Endothelial cell of umbilical vein (primary cell): ENCODE measurements around the gene NUMBL. TPM values are rescaled to one million over a fixed set of nuclear protein-coding genes. Genes with fewer than 3 reads are reported as not detected.

Source experiments
- BruUV-seq: library from RNA; stranded (reverse); fragments of 400-500 nt; replicated peaks from 2 replicates; lab custom pipeline; 2021; lab: Mats Ljungman, UMichigan
- CTCF ChIA-PET: fragments of 300-600, 350-600 bp; sonication (Branson Sonifier 250); formaldehyde crosslinking; loops from one replicate; lab custom pipeline; 2021; ENCODE audit warnings: antibody characterized with exemption, inconsistent platforms; lab: Charles Lee
- POLR2A ChIA-PET: fragments of 300-600, 350-600 bp; sonication (Branson Sonifier 250); formaldehyde crosslinking; loops from one replicate; lab custom pipeline; 2021; ENCODE audit warnings: antibody characterized with exemption, inconsistent platforms; lab: Charles Lee
- DNase-seq: peaks from one replicate; pipeline ENCODE4 v3.0.0-alpha.2; 2011; ENCODE audit warnings: low read depth, low spot score
- FAIRE-seq: peaks from 2 replicates; lab custom pipeline; 2011; peaks lifted over from hg19 to GRCh38; lab: Jason Lieb, UNC
- H2AFZ ChIP-seq: 2 replicates; pipeline ENCODE4 v1.6.0; 2012; ENCODE audit warnings: low read depth, low read length, control low read depth, inconsistent platforms
- H3K27ac ChIP-seq: 2 replicates; pipeline ENCODE4 v1.5.1; 2011; ENCODE audit warnings: low read depth, mild to moderate bottlenecking, control low read depth, low read length, moderate library complexity; ENCODE audit not compliant: insufficient read depth
- H3K27me3 ChIP-seq, 2 experiments: 2 replicates each; pipeline versions ENCODE4 v1.6.0 to v1.6.1; 2011; ENCODE audit warnings: low read length in 2 of 2, mixed read lengths in 1 of 2; ENCODE audit not compliant: control insufficient read depth in 2 of 2, insufficient read depth in 2 of 2
- H3K36me3 ChIP-seq, 2 experiments: 2 replicates in 1 of 2; 3 replicates in 1 of 2; pipeline ENCODE4 v1.5.1; 2011; ENCODE audit warnings: low read length in 2 of 2, mild to moderate bottlenecking in 1 of 2, moderate library complexity in 1 of 2; ENCODE audit not compliant: control insufficient read depth in 2 of 2, insufficient read depth in 2 of 2; ENCODE audit errors: extremely low read depth in 1 of 2
- H3K4me1 ChIP-seq: 3 replicates; pipeline ENCODE4 v1.5.1; 2011; ENCODE audit warnings: mild to moderate bottlenecking, low read length; ENCODE audit not compliant: control insufficient read depth, insufficient read depth; ENCODE audit errors: extremely low read depth
- H3K4me2 ChIP-seq: 2 replicates; pipeline ENCODE4 v1.6.1; 2011; ENCODE audit warnings: low read length, control low read depth, mixed read lengths; ENCODE audit not compliant: insufficient read depth
- H3K4me3 ChIP-seq, 3 experiments: fragments of 200-600 bp in 1 of 3; sonication (generic), shearing (Covaris generic) in 1 of 3; replicated peaks in 1 of 3; 2 replicates each; pipeline ENCODE4 v1.5.1; 2011 to 2016; ENCODE audit warnings: control low read depth in 3 of 3, low read length in 3 of 3, mild to moderate bottlenecking in 2 of 3, inconsistent platforms in 1 of 3, low read depth in 1 of 3, moderate library complexity in 1 of 3; ENCODE audit not compliant: insufficient read depth in 1 of 3
- H3K79me2 ChIP-seq: 2 replicates; pipeline ENCODE4 v1.6.0; 2012; ENCODE audit warnings: low read length, inconsistent platforms; ENCODE audit not compliant: control insufficient read depth, insufficient read depth
- H3K9ac ChIP-seq: replicated peaks from 2 replicates; pipeline ENCODE3; 2011; ENCODE audit warnings: low read length, control low read depth; ENCODE audit not compliant: insufficient read depth; ENCODE audit errors: extremely low read depth
- H3K9me1 ChIP-seq: replicated peaks from 3 replicates; pipeline ENCODE4 v1.6.0; 2011; ENCODE audit warnings: mild to moderate bottlenecking, low read length; ENCODE audit not compliant: control insufficient read depth, insufficient read depth; ENCODE audit errors: extremely low read depth
- H3K9me3 ChIP-seq: replicated peaks from 2 replicates; pipeline ENCODE4 v1.5.1; 2012; ENCODE audit warnings: low read length, inconsistent platforms; ENCODE audit not compliant: control insufficient read depth, insufficient read depth
- H4K20me1 ChIP-seq: replicated peaks from 2 replicates; pipeline ENCODE3; 2011; ENCODE audit warnings: mild to moderate bottlenecking, low read length; ENCODE audit not compliant: control insufficient read depth, insufficient read depth; ENCODE audit errors: extremely low read depth
- CTCF ChIP-seq, 2 donors: IDR thresholded peaks; 1 replicate in 1 of 2; 2 replicates in 1 of 2; pipeline ENCODE4 v1.5.1; 2011; ENCODE audit warnings: low read length in 2 of 2, mild to moderate bottlenecking in 2 of 2, moderate library complexity in 2 of 2, control low read depth in 1 of 2, inconsistent platforms in 1 of 2, low read depth in 1 of 2; ENCODE audit not compliant: insufficient read depth in 1 of 2; ENCODE audit errors: extremely low read depth in 1 of 2
- EZH2 ChIP-seq: IDR thresholded peaks from 2 replicates; pipeline ENCODE4 v1.6.1; 2012; ENCODE audit warnings: borderline replicate concordance, low read depth, mild to moderate bottlenecking, moderate library complexity, low read length, inconsistent platforms; ENCODE audit not compliant: severe bottlenecking
- FOS ChIP-seq: IDR thresholded peaks from 2 replicates; pipeline ENCODE4 v1.6.1; 2011; ENCODE audit warnings: mild to moderate bottlenecking, low read length, moderate library complexity, borderline replicate concordance; ENCODE audit not compliant: insufficient read depth
- GATA2 ChIP-seq: IDR thresholded peaks from 2 replicates; pipeline ENCODE4 v1.7.0; 2011; ENCODE audit warnings: low read depth, mild to moderate bottlenecking, moderate library complexity, mixed read lengths, low read length; ENCODE audit not compliant: insufficient read length, insufficient read depth
- JUN ChIP-seq: IDR thresholded peaks from 2 replicates; pipeline ENCODE4 v1.6.1; 2011; ENCODE audit warnings: borderline replicate concordance, low read depth; ENCODE audit not compliant: insufficient read length, insufficient read depth
- MAX ChIP-seq: IDR thresholded peaks from 2 replicates; pipeline ENCODE4 v1.6.1; 2011; ENCODE audit not compliant: insufficient read depth, insufficient read length
- MYC ChIP-seq: IDR thresholded peaks from one replicate; pipeline ENCODE4 v1.6.1; 2011; ENCODE audit warnings: mild to moderate bottlenecking, low read depth, low read length
- POLR2A ChIP-seq: IDR thresholded peaks from 2 replicates; pipeline ENCODE4 v1.6.1; 2012; ENCODE audit warnings: low read depth, mild to moderate bottlenecking, control low read depth, low read length
- POLR2AphosphoS5 ChIP-seq: IDR thresholded peaks from 2 replicates; pipeline ENCODE4 v1.6.1; 2012; ENCODE audit warnings: low read depth, mild to moderate bottlenecking, control low read depth, low read length, moderate library complexity; ENCODE audit not compliant: insufficient read depth
- dilution Hi-C: fragments of 300-500 bp; cut with MboI; formaldehyde crosslinking; loops from one replicate; pipeline ENCODE4 v1.15.0; 2019; ENCODE audit warnings: low sequenced_read_pairs; ENCODE audit not compliant: extremely low pct_ligation_motif_present
- intact Hi-C: fragments of 100-400 bp; cut with micrococcal nuclease; formaldehyde crosslinking; loops from one replicate; pipeline ENCODE4 v1.10.0; 2022
- polyA plus RNA-seq, 4 experiments: library from polyadenylated mRNA; depleted of rRNA in 3 of 4; stranded (reverse) in 3 of 4; unstranded in 1 of 4; fragments of >200 nt; gene quantifications; 2 replicates each; pipeline versions ENCODE4 v1.2.1 to v1.2.3, GENCODE V29; 2011 to 2012; ENCODE audit warnings: missing spikeins in 1 of 4
- total RNA-seq: library from RNA; stranded (reverse); gene quantifications from 2 replicates; pipeline ENCODE4 v1.2.3, GENCODE V29; 2021

NUMBL gene
- total and polyA plus RNA-seq, 2 donors (not counting 3 experiments of a cell fraction or from before 2014, with no cell fraction given): 21.5 to 46.7 TPM

- TF ChIP-seq EZH2: no peak
- TF ChIP-seq JUN: no peak
- TF ChIP-seq MAX: no peak
- no peak for TF ChIP-seq CTCF (IDR thresholded peaks at IDR 0.05; ENCODE audit: extremely low read depth in 1 of 2, insufficient read depth in 1 of 2, low read depth in 1 of 2, low read length in 2 of 2)
- TF ChIP-seq GATA2: no peak
- TF ChIP-seq MYC: no peak
- no peak for TF ChIP-seq FOS
- TF ChIP-seq POLR2A: no peak
- no peak for TF ChIP-seq POLR2AphosphoS5
- Histone ChIP-seq H3K4me2 (peak overlapping the region; percentile 97), H4K20me1 (no peaks in the 10 kb centered on the region), H3K36me3 (no peaks in the 10 kb centered on the region), H3K9me3 (no peaks in the 10 kb centered on the region), H3K79me2 (no peaks in the 10 kb centered on the region), H3K9me1 (no peaks in the 10 kb centered on the region), H3K27me3 (no peaks in the 10 kb centered on the region), H3K4me3 (peak overlapping the region in 1 of 3 experiments; percentile 34), H3K4me1 (peaks cover 16% of the 10 kb centered on the region), H3K27ac (peak overlapping the region; percentile 98), H2AFZ (peak overlapping the region; percentile 83), H3K9ac (peak overlapping the region; percentile 34)
- DNase-seq (no peak), FAIRE-seq (peak; percentile 4)
- no TSS peak for BruUV-seq
- dilution Hi-C loops: no loop called here
- POLR2A ChIA-PET: interaction anchor here (1.4 kb wide), 1 partner anchor 104 kb away, joined by 5 read pairs; the partner anchor contains the start of genes ACTMAP and SNRPA
- CTCF ChIA-PET: interaction anchor here (0.6 to 5.2 kb wide), 7 partner anchors 12 to 184 kb away, joined by 3 to 81 read pairs (median 6); no protein-coding TSS in a partner anchor
- intact Hi-C loops: no loop called here
Measured at GRCh38 chr19:40646743-40647254, 43.7 kb downstream of the NUMBL start.
